H1 (cell line): ENCODE results near the gene PJVK. TPM values are rescaled to one million over a fixed set of nuclear protein-coding genes. Genes with fewer than 3 reads are reported as not detected.
A peak's percentile ranks its signal among the peaks of the same experiment; 100 is the strongest.

Source experiments
- CTCF ChIA-PET: fragments of 300-600 bp; sonication (Branson Sonifier 250); formaldehyde crosslinking; loops from one replicate; lab custom pipeline; 2021; ENCODE audit not compliant: partially characterized antibody; lab: Charles Lee
- POLR2A ChIA-PET: fragments of 300-600 bp; sonication (Branson Sonifier 250); formaldehyde crosslinking; loops from one replicate; lab custom pipeline; 2021; ENCODE audit warnings: inconsistent platforms; ENCODE audit not compliant: partially characterized antibody; lab: Charles Lee
- DNase-seq, 2 experiments: peaks; one replicate each; pipeline versions ENCODE4 v3.0.0 to v3.0.0-alpha.2; 2010 to 2022; ENCODE audit warnings: low spot score in 2 of 2, low read depth in 1 of 2, mixed read lengths in 1 of 2
- FAIRE-seq: peaks from 2 replicates; lab custom pipeline; 2011; peaks lifted over from hg19 to GRCh38; lab: Jason Lieb, UNC
- H2AFZ ChIP-seq: 2 replicates; pipeline ENCODE4 v1.8.1; 2012; ENCODE audit warnings: low read length, inconsistent platforms
- H2AK5ac ChIP-seq: 2 replicates; pipeline ENCODE4 v1.6.1; 2013; ENCODE audit warnings: low read depth, low read length
- H2BK120ac ChIP-seq: replicated peaks from 2 replicates; pipeline ENCODE3; 2013; ENCODE audit warnings: low read depth, low read length, inconsistent platforms
- H2BK12ac ChIP-seq: 2 replicates; pipeline ENCODE4 v1.6.1; 2013; ENCODE audit warnings: low read depth, low read length
- H2BK15ac ChIP-seq: 2 replicates; pipeline ENCODE4 v1.6.1; 2013; ENCODE audit warnings: low read length
- H2BK20ac ChIP-seq: 2 replicates; pipeline ENCODE4 v1.6.1; 2013; ENCODE audit warnings: low read length
- H2BK5ac ChIP-seq: 2 replicates; pipeline ENCODE4 v1.6.1; 2013; ENCODE audit warnings: low read depth, low read length
- H3K14ac ChIP-seq: 2 replicates; pipeline ENCODE4 v1.6.1; 2013; ENCODE audit warnings: inconsistent platforms; ENCODE audit not compliant: insufficient read length
- H3K18ac ChIP-seq: 2 replicates; pipeline ENCODE4 v1.6.1; 2013; ENCODE audit warnings: low read length; ENCODE audit errors: extremely low read depth
- H3K23ac ChIP-seq: 2 replicates; pipeline ENCODE4 v1.6.1; 2013; ENCODE audit warnings: inconsistent platforms; ENCODE audit not compliant: insufficient read length
- H3K23me2 ChIP-seq: 2 replicates; pipeline ENCODE4 v1.6.1; 2013; ENCODE audit warnings: low read depth, low read length
- H3K27ac ChIP-seq: 2 replicates; pipeline ENCODE4 v1.6.1; 2011; ENCODE audit warnings: low read depth, low read length, inconsistent platforms
- H3K27me3 ChIP-seq, 4 experiments: replicated peaks in 1 of 4; 1 replicate in 1 of 4; 2 replicates in 3 of 4; pipeline versions ENCODE4 v1.6.1 to v1.8.1; 2011 to 2013; ENCODE audit warnings: low read length in 3 of 4, mild to moderate bottlenecking in 3 of 4, inconsistent platforms in 2 of 4, mixed read lengths in 2 of 4, moderate library complexity in 1 of 4; ENCODE audit not compliant: control insufficient read depth in 3 of 4, insufficient read depth in 3 of 4; ENCODE audit errors: extremely low read depth in 1 of 4
- H3K36me3 ChIP-seq, 4 experiments: 2 replicates each; pipeline versions ENCODE4 v1.6.1 to v1.8.1; 2011 to 2013; ENCODE audit warnings: mild to moderate bottlenecking in 4 of 4, low read length in 3 of 4, moderate library complexity in 2 of 4, control low read depth in 1 of 4, inconsistent platforms in 1 of 4; ENCODE audit not compliant: insufficient read depth in 4 of 4, control insufficient read depth in 2 of 4
- H3K4ac ChIP-seq: replicated peaks from 2 replicates; pipeline ENCODE3; 2013; ENCODE audit warnings: low read length, low read depth, mixed read lengths, inconsistent platforms; ENCODE audit not compliant: insufficient read length
- H3K4me1 ChIP-seq, 4 experiments: replicated peaks in 1 of 4; 1 replicate in 1 of 4; 2 replicates in 3 of 4; pipeline versions ENCODE4 v1.6.1 to v1.8.1; 2011 to 2013; ENCODE audit warnings: low read length in 3 of 4, inconsistent platforms in 2 of 4, mixed read lengths in 1 of 4; ENCODE audit not compliant: insufficient read depth in 4 of 4, control insufficient read depth in 3 of 4
- H3K4me2 ChIP-seq, 2 experiments: 2 replicates each; pipeline versions ENCODE4 v1.6.1 to v1.8.1; 2011 to 2013; ENCODE audit warnings: low read depth in 2 of 2, low read length in 2 of 2, control low read depth in 1 of 2, inconsistent platforms in 1 of 2, mild to moderate bottlenecking in 1 of 2; ENCODE audit not compliant: insufficient read depth in 1 of 2
- H3K4me3 ChIP-seq, 4 experiments: fragments of 200-600, 300-600 bp in 1 of 4; sonication (generic), shearing (Covaris generic), sonication (Bioruptor Twin) in 1 of 4; 2 replicates each; pipeline versions ENCODE4 v1.5.1 to v1.8.1; 2011 to 2016; ENCODE audit warnings: low read length in 4 of 4, low read depth in 3 of 4, control low read depth in 2 of 4, inconsistent platforms in 2 of 4, mild to moderate bottlenecking in 2 of 4, mixed read lengths in 1 of 4, moderate library complexity in 1 of 4; ENCODE audit not compliant: insufficient read depth in 2 of 4; ENCODE audit errors: extremely low read depth in 1 of 4
- H3K56ac ChIP-seq: replicated peaks from 2 replicates; pipeline ENCODE3; 2013; ENCODE audit warnings: low read depth, mild to moderate bottlenecking, mixed read lengths, low read length, inconsistent platforms; ENCODE audit not compliant: insufficient read length
- H3K79me1 ChIP-seq: 2 replicates; pipeline ENCODE4 v1.6.1; 2013; ENCODE audit warnings: low read depth, low read length, control low read depth
- H3K79me2 ChIP-seq, 2 experiments: 2 replicates each; pipeline versions ENCODE4 v1.6.1 to v1.8.1; 2012 to 2013; ENCODE audit warnings: low read length in 2 of 2, mild to moderate bottlenecking in 2 of 2, inconsistent platforms in 1 of 2; ENCODE audit not compliant: insufficient read depth in 2 of 2, control insufficient read depth in 1 of 2
- H3K9ac ChIP-seq, 4 experiments: replicated peaks in 1 of 4; 1 replicate in 1 of 4; 2 replicates in 3 of 4; pipeline versions ENCODE4 v1.6.1 to v1.8.1; 2011 to 2013; ENCODE audit warnings: low read depth in 3 of 4, low read length in 3 of 4, control low read depth in 2 of 4, mild to moderate bottlenecking in 2 of 4, moderate library complexity in 2 of 4, inconsistent platforms in 1 of 4; ENCODE audit errors: extremely low read depth in 1 of 4
- H3K9me3 ChIP-seq, 2 experiments: 2 replicates each; pipeline versions ENCODE4 v1.6.1 to v1.8.1; 2012 to 2013; ENCODE audit warnings: mild to moderate bottlenecking in 2 of 2, moderate library complexity in 2 of 2, control low read depth in 1 of 2, inconsistent platforms in 1 of 2, low read depth in 1 of 2, low read length in 1 of 2, mixed read lengths in 1 of 2; ENCODE audit not compliant: insufficient read depth in 2 of 2
- H4K20me1 ChIP-seq, 2 experiments: replicated peaks in 1 of 2; 2 replicates each; pipeline versions ENCODE3 to v1.8.1; 2011 to 2013; ENCODE audit warnings: inconsistent platforms in 2 of 2, low read length in 2 of 2, mild to moderate bottlenecking in 1 of 2; ENCODE audit not compliant: insufficient read depth in 2 of 2, control insufficient read depth in 1 of 2
- H4K5ac ChIP-seq: 2 replicates; pipeline ENCODE4 v1.6.1; 2013; ENCODE audit warnings: low read length, low read depth, mixed read lengths, inconsistent platforms; ENCODE audit not compliant: insufficient read length
- H4K8ac ChIP-seq: 2 replicates; pipeline ENCODE4 v1.8.0; 2013; ENCODE audit warnings: mild to moderate bottlenecking, moderate library complexity, low read length, inconsistent platforms; ENCODE audit not compliant: insufficient read depth; ENCODE audit errors: extremely low read depth
- H4K91ac ChIP-seq: replicated peaks from 2 replicates; pipeline ENCODE3; 2013; ENCODE audit warnings: low read length, mixed read lengths, inconsistent platforms; ENCODE audit not compliant: insufficient read length
- BCL11A ChIP-seq, 2 experiments: IDR thresholded peaks; one replicate each; pipeline ENCODE4 v1.6.1; 2011; ENCODE audit warnings: low read depth in 2 of 2, low read length in 2 of 2, mild to moderate bottlenecking in 2 of 2
- CEBPB ChIP-seq: IDR thresholded peaks from 2 replicates; pipeline ENCODE4 v1.6.1; 2012; ENCODE audit warnings: low read depth, low read length
- CHD1 ChIP-seq: IDR thresholded peaks from 2 replicates; pipeline ENCODE4 v1.6.1; 2012; ENCODE audit warnings: low read depth, low read length, improper control_type of control experiment
- KDM1A ChIP-seq: fragments of 200-600, 300-600 bp; sonication (generic); IDR thresholded peaks from 2 replicates; pipeline ENCODE4 v1.7.1; 2016; ENCODE audit warnings: mild to moderate bottlenecking, low read length, borderline replicate concordance
- KDM5A ChIP-seq: fragments of 200-600 bp; IDR thresholded peaks from 2 replicates; pipeline ENCODE4 v1.7.1; 2012; ENCODE audit warnings: mild to moderate bottlenecking, low read length, inconsistent platforms, mixed read lengths
- MAFK ChIP-seq: IDR thresholded peaks from 2 replicates; pipeline ENCODE4 v1.6.1; 2012; ENCODE audit warnings: low read depth, mild to moderate bottlenecking, improper control_type of control experiment, low read length
- NANOG ChIP-seq: IDR thresholded peaks from 2 replicates; pipeline ENCODE4 v1.6.1; 2011; ENCODE audit warnings: low read length, low read depth, mild to moderate bottlenecking, inconsistent platforms; ENCODE audit not compliant: insufficient read depth, poor library complexity, severe bottlenecking
- RFX5 ChIP-seq: IDR thresholded peaks from 2 replicates; pipeline ENCODE4 v1.6.1; 2011; ENCODE audit warnings: low read depth, low read length, improper control_type of control experiment, borderline replicate concordance
- RNF2 ChIP-seq: fragments of 200-900, 300-1000 bp; sonication (generic); IDR thresholded peaks from 2 replicates; pipeline ENCODE4 v1.7.1; 2016; ENCODE audit warnings: borderline replicate concordance, low read depth, mild to moderate bottlenecking, antibody characterized with exemption, low read length; ENCODE audit not compliant: poor library complexity, severe bottlenecking; ENCODE audit errors: missing control alignments
- SIX5 ChIP-seq: IDR thresholded peaks from 2 replicates; pipeline ENCODE4 v1.6.1; 2011; ENCODE audit warnings: mild to moderate bottlenecking, low read depth, low read length
- SP1 ChIP-seq: IDR thresholded peaks from 2 replicates; pipeline ENCODE4 v1.6.1; 2011; ENCODE audit warnings: low read depth, low read length
- SP2 ChIP-seq: IDR thresholded peaks from 2 replicates; pipeline ENCODE4 v1.6.1; 2012; ENCODE audit warnings: mild to moderate bottlenecking, low read length, inconsistent platforms
- WGBS, 2 experiments: shearing (Covaris generic) in 1 of 2; methylation state at CpG; one replicate each; pipeline versions ENCODE4 v1.1.6 to v1.1.7; 2013 to 2015; ENCODE audit warnings: low lambda C conversion rate in 2 of 2, mixed read lengths in 2 of 2, inconsistent platforms in 1 of 2, low coverage in 1 of 2, missing lambda C conversion rate in 1 of 2; ENCODE audit not compliant: insufficient replicate concordance in 2 of 2, insufficient coverage in 1 of 2, insufficient read length in 1 of 2; ENCODE audit errors: extremely low coverage in 1 of 2, missing lambda C conversion rate in 1 of 2; 5-methylcytosine and 5-hydroxymethylcytosine counted together
- polyA plus RNA-seq, 7 experiments: library from polyadenylated mRNA; depleted of rRNA in 3 of 7; stranded (reverse) in 5 of 7; unstranded in 2 of 7; fragments of >200 nt in 5 of 7; fragments of 200-250 nt in 2 of 7; gene quantifications; 1 replicate in 5 of 7; 2 replicates in 1 of 7; 4 replicates in 1 of 7; pipeline versions ENCODE4 v1.2.1 to v1.2.3, GENCODE V29; 2011 to 2013; ENCODE audit warnings: missing spikeins in 2 of 7, mixed read lengths in 2 of 7
- total RNA-seq: library from RNA; stranded (reverse); fragmentation: NEBNext Ultra II Directional; extraction: Animal tissue kit (Norgen Biotek cat#: 25700); gene quantifications from 2 replicates; pipeline ENCODE4 v1.2.1, GENCODE V29; 2021

The PJVK gene
- total and polyA plus RNA-seq, 2 of the 8 experiments (the other 6 are each of a cell fraction or from before 2014, with no cell fraction given) = 2.4 to 2.8 TPM

DNA sequence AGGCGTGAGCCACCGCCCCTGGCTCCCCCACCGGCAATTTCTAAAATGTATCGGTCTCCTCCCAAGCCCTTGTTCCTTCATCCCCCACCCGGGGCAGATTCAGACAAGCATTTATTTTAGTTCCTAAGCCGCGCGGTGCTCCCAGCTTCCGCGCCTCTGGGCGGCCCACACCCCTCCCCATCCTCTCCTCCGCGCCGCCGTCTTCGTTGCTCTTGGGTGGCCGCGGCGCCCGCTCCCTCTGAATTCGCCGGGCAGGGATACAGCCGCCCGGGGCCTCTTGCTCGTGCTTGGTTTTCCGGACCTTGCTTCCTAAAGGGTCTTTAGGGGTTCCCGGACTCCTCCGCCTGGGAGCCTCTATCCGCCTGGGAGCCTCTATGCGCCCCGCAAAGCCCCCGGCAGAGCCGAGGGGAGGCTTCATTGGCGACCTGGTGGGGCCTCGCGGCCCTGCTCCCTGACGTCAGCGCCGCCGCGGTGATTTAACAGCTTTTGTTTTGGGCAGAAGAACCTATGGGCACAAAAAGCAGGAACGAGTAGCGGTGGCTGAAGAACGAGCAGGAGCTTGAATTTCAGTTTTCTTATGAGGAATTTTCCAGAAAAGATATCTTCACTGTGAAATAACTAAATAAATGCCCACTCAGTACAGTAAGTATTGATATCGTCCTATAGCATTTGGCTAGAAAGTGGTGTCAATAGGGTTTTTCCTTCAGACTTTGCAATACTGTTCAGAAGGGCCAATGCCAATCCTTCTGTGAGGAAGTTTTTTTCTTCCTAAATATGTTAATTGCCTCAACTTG is 37.5 kb upstream of the PJVK start:
- H3K36me3 ChIP-seq = no peaks in the 10 kb centered on the region
- no peak overlapping the region for H3K56ac ChIP-seq
- no peak for FAIRE-seq
- no peak overlapping the region for H2BK15ac ChIP-seq
- ChIA-PET POLR2A (interaction anchor here (0.6 to 3.2 kb wide), 15 partner anchors 8 to 631 kb away, joined by 3 to 30 read pairs (median 3); partner anchors contain the start of genes PJVK, PRKRA and RBM45), CTCF (interaction anchor here (0.9 to 7.9 kb wide), 38 partner anchors 9 to 507 kb away, joined by 3 to 64 read pairs (median 4); partner anchors contain the start of gene RBM45)
- no peak overlapping the region for H3K23ac ChIP-seq
- H3K79me2 ChIP-seq = no peaks in the 10 kb centered on the region
- H3K4me1 ChIP-seq = peaks cover 0 to 2% (median 0%) of the 10 kb centered on the region in 4 experiments; a peak in 1 of 7 replicates
- peak overlapping the region; percentile 35 to 76 for H3K4me2 ChIP-seq
- H3K18ac ChIP-seq = peak overlapping the region; percentile 73; the same call in 1 of the 2 replicates
- peak overlapping the region; percentile 62 for H4K91ac ChIP-seq
- no peak overlapping the region for H3K14ac ChIP-seq
- no peaks in the 10 kb centered on the region; the same call in 1 of the 2 replicates for H3K23me2 ChIP-seq
- H2BK5ac ChIP-seq = peak overlapping the region; percentile 32; the same call in 1 of the 2 replicates
- 3% methylated on average over 45 of the region's 45 CpGs; no CpG with 5 or more reads in 1 of the 2 experiments for WGBS, 2 experiments
- no peak overlapping the region for H3K4ac ChIP-seq
- H3K27me3 ChIP-seq = no peaks in the 10 kb centered on the region
- no peaks in the 10 kb centered on the region for H3K79me1 ChIP-seq
- H2BK12ac ChIP-seq = no peak overlapping the region
- H3K9ac ChIP-seq = peak overlapping the region in 3 of 4 experiments; percentile 70 to 82 (median 74); a peak in 6 of 7 replicates
- H2BK20ac ChIP-seq = no peak overlapping the region
- peak overlapping the region; percentile 93; the same call in 1 of the 2 replicates for H4K8ac ChIP-seq
- H2AK5ac ChIP-seq = no peak overlapping the region
- no peak overlapping the region for H2BK120ac ChIP-seq
- DNase-seq = peak; percentile 59 to 87
- peak overlapping the region; percentile 72 for H3K27ac ChIP-seq
- H3K4me3 ChIP-seq = peak overlapping the region; percentile 42 to 75 (median 62)
- H3K9me3 ChIP-seq = no peaks in the 10 kb centered on the region
- H2AFZ ChIP-seq = peak overlapping the region; percentile 45
- H4K20me1 ChIP-seq = no peaks in the 10 kb centered on the region
- H4K5ac ChIP-seq = peak overlapping the region; percentile 81
- TF ChIP-seq SP2 (no peak), RNF2 (no peak), KDM1A (no peak), SP1 (no peak), SIX5 (no peak), CHD1 (no peak), BCL11A (IDR thresholded peaks at IDR 0.05; ENCODE audit: low read depth in 2 of 2, low read length in 2 of 2) (no peak), RFX5 (no peak), NANOG (no peak), MAFK (no peak), CEBPB (no peak), KDM5A (no peak)
